ENCODE results near the gene CNTNAP5.

The CNTNAP5 gene

GRCh38 chr2:124153713-124154112 is 128.6 kb downstream of the CNTNAP5 start:
- no peak for DNase-seq (ENCODE audit: low spot score)

GRCh38 chr2:124159166-124159565 is 134.1 kb downstream of the CNTNAP5 start:
- no peak for DNase-seq (ENCODE audit: low spot score)

GRCh38 chr2:124161542-124161941 is 136.5 kb downstream of the CNTNAP5 start:
- no peak for DNase-seq (ENCODE audit: low spot score)

GRCh38 chr2:124162256-124162655 is 137.2 kb downstream of the CNTNAP5 start:
- DNase-seq (ENCODE audit: low spot score) = no peak

GRCh38 chr2:124163840-124164239 is 138.8 kb downstream of the CNTNAP5 start:
- no peak for DNase-seq (ENCODE audit: low spot score)

- no peak for DNase-seq (ENCODE audit: low spot score)
These were observed 140.6 kb downstream of the CNTNAP5 start for GRCh38 chr2:124165698-124166097.

- DNase-seq (ENCODE audit: low spot score) = no peak
These were observed 146.5 kb downstream of the CNTNAP5 start for GRCh38 chr2:124171472-124172063.

GRCh38 chr2:124178719-124179118 is 153.6 kb downstream of the CNTNAP5 start:
- DNase-seq (ENCODE audit: low spot score) = no peak

GRCh38 chr2:124180635-124181034 is 155.5 kb downstream of the CNTNAP5 start:
- no peak for DNase-seq (ENCODE audit: low spot score)

- no peak for DNase-seq (ENCODE audit: low spot score)
These were observed 161.7 kb downstream of the CNTNAP5 start for GRCh38 chr2:124186801-124187200.

GRCh38 chr2:124187948-124188347 is 162.9 kb downstream of the CNTNAP5 start:
- no peak for DNase-seq (ENCODE audit: low spot score)

- no peak for DNase-seq (ENCODE audit: low spot score)
These were observed 168.6 kb downstream of the CNTNAP5 start for GRCh38 chr2:124193706-124194105.

- DNase-seq (ENCODE audit: low spot score) = no peak
These were observed 176.6 kb downstream of the CNTNAP5 start for GRCh38 chr2:124201713-124202112.

- DNase-seq (ENCODE audit: low spot score) = no peak
These were observed 184.4 kb downstream of the CNTNAP5 start for GRCh38 chr2:124209441-124209840.

GRCh38 chr2:124211461-124211860 is 186.4 kb downstream of the CNTNAP5 start:
- no peak for DNase-seq (ENCODE audit: low spot score)

GRCh38 chr2:124213977-124214587 is 189.0 kb downstream of the CNTNAP5 start:
- no peak for DNase-seq (ENCODE audit: low spot score)

- DNase-seq (ENCODE audit: low spot score) = no peak
These were observed 221.1 kb downstream of the CNTNAP5 start for GRCh38 chr2:124246170-124246569.

GRCh38 chr2:124248386-124248785 is 223.3 kb downstream of the CNTNAP5 start:
- no peak for DNase-seq (ENCODE audit: low spot score)

- no peak for DNase-seq (ENCODE audit: low spot score)
These were observed 225.3 kb downstream of the CNTNAP5 start for GRCh38 chr2:124250433-124250832.

- DNase-seq (ENCODE audit: low spot score) = no peak
These were observed 229.5 kb downstream of the CNTNAP5 start for GRCh38 chr2:124254621-124255020.

GRCh38 chr2:124257120-124257519 is 232.0 kb downstream of the CNTNAP5 start:
- no peak for DNase-seq (ENCODE audit: low spot score)

- no peak for DNase-seq (ENCODE audit: low spot score)
These were observed 233.2 kb downstream of the CNTNAP5 start for GRCh38 chr2:124258140-124258880.

GRCh38 chr2:124261456-124261855 is 236.4 kb downstream of the CNTNAP5 start:
- DNase-seq (ENCODE audit: low spot score) = no peak
